Measurements from ENCODE around the gene FCGR3A.
"Not testable (repeated sequence)": the region's sequence is repeated elsewhere in the genome, so short reads cannot be mapped to it uniquely, and the experiment has no call there.

DNA sequence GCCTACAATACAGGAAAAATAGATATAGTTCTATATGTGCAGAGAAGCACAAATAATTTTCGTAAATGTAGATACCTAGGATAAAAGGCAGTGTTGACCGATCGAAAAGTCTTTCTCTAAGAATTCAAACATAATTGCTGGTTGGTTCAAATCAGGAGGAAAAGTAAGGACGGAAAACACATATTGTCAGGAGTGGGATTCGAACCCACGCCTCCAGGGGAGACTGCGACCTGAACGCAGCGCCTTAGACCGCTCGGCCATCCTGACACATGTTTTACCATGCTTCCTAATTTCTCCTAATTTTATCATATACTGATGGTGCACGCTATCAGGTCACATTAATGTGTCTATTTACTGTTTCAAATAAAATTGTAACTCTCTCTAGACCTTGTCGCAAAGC, 19.5 kb downstream of the FCGR3A start:
- not testable (repeated sequence) for TF ChIP-seq CTCF, POLR2A (IDR thresholded peaks at IDR 0.05)

All from adrenal gland (tissue), 5 donors.